Ovary (tissue), 9 donors: ENCODE data around the gene ZSWIM5. TPM values are rescaled to one million over a fixed set of nuclear protein-coding genes. Genes with fewer than 3 reads are reported as not detected.

ENCODE experiments used
- DNase-seq, 5 donors: peaks; one replicate each; pipeline ENCODE4 v3.0.0-alpha.2; 2019 to 2020
- H3K27ac ChIP-seq, 2 donors: fragments of 200-600 bp; one replicate each; pipeline versions ENCODE4 v1.5.1 to v1.8.0; 2019 to 2022
- H3K27me3 ChIP-seq: fragments of 200-600 bp; one replicate; pipeline ENCODE4 v1.8.0; 2022
- H3K36me3 ChIP-seq: fragments of 200-600 bp; sonication (generic); one replicate; pipeline ENCODE4 v1.5.1; 2019
- H3K4me1 ChIP-seq: one replicate; pipeline ENCODE4 v1.8.1; 2013; ENCODE audit warnings: mild to moderate bottlenecking, moderate library complexity; ENCODE audit not compliant: insufficient read depth
- H3K4me3 ChIP-seq: fragments of 200-600 bp; sonication (generic); one replicate; pipeline ENCODE4 v1.5.1; 2017
- H3K9me3 ChIP-seq, 2 donors: fragments of 200-600 bp in 1 of 2; sonication (generic) in 1 of 2; one replicate each; pipeline versions ENCODE4 v1.5.1 to v1.8.1; 2013 to 2019; ENCODE audit warnings: mild to moderate bottlenecking in 1 of 2, moderate library complexity in 1 of 2
- CTCF ChIP-seq, 3 donors: fragments of 450-650 bp in 2 of 3; fragments of 200-600 bp in 1 of 3; IDR thresholded peaks; one replicate each; pipeline versions ENCODE4 v1.5.1 to v1.8.0; 2016 to 2022; ENCODE audit warnings: antibody characterized with exemption in 3 of 3, mild to moderate bottlenecking in 1 of 3
- EP300 ChIP-seq: sonication (generic); formaldehyde crosslinking; IDR thresholded peaks from one replicate; pipeline ENCODE4 v1.6.1; 2017; ENCODE audit warnings: antibody characterized with exemption
- POLR2A ChIP-seq: fragments of 450-650 bp; IDR thresholded peaks from one replicate; pipeline ENCODE4 v1.6.1; 2017; ENCODE audit warnings: antibody characterized with exemption, mild to moderate bottlenecking, moderate library complexity
- WGBS, 3 donors: extraction: QIAGEN DNeasy Blood & Tissue Kit in 1 of 3; methylation state at CpG; one replicate each; pipeline versions ENCODE4 v1.1.5 to v1.1.7; 2013 to 2017; 5-methylcytosine and 5-hydroxymethylcytosine counted together
- intact Hi-C, 4 donors: fragments of 100-400 bp; cut with DNase I; formaldehyde crosslinking; loops; one replicate each; pipeline versions ENCODE4 v1.11.0 to v1.15.1; 2022 to 2023
- polyA plus RNA-seq, 2 donors: library from polyadenylated mRNA; stranded (reverse); fragments of 200-250 nt in 1 of 2; fragments of 350-450 nt in 1 of 2; fragmentation: Illumina TruSeq in 1 of 2; extraction: RNeasy Lipid Tissue Mini Kit (QIAGEN cat#74804) in 1 of 2; gene quantifications; one replicate each; pipeline ENCODE4 v1.2.3, GENCODE V29; 2013 to 2014
- total RNA-seq, 7 donors: library from RNA; depleted of rRNA in 2 of 7; stranded (reverse); fragments of >200 nt in 2 of 7; fragmentation: NEBNext Ultra II Directional in 3 of 7; extraction: Animal tissue kit (Norgen Biotek cat#: 25700) in 3 of 7; gene quantifications; one replicate each; pipeline versions ENCODE4 v1.1.0 to v1.2.4, GENCODE V29; 2016 to 2023
- donor health status: DM: no; HTN: no; CAD: no; lungs with moderate emphysema.
- donor health status: DM: no; HTN: no; CAD: no.
- donor health status: Bipolar disorder and iron deficiency.
- donor health status: DM: yes; HTN: yes; CAD: no.
- donor health status: DM: no; HTN: no; CAD: no.
- donor health status: DM: yes; HTN: yes; CAD: no.

Gene ZSWIM5
- total and polyA plus RNA-seq, 9 donors: 6.0 to 13.3 (median 10.0) TPM

- DNase-seq: no peak
- no peaks in the 10 kb centered on the region for H3K9me3 ChIP-seq
- H3K36me3 ChIP-seq: no peaks in the 10 kb centered on the region
- 97% methylated on average over 5 of the region's 5 CpGs for WGBS, 3 donors
- H3K4me3 ChIP-seq: no peak overlapping the region
- intact Hi-C loops: no loop called here
- no peaks in the 10 kb centered on the region for H3K4me1 ChIP-seq
- TF ChIP-seq EP300: no peak
- TF ChIP-seq CTCF (IDR thresholded peaks at IDR 0.05): no peak
- TF ChIP-seq POLR2A: no peak
- H3K27ac ChIP-seq: no peak overlapping the region
- no peaks in the 10 kb centered on the region for H3K27me3 ChIP-seq
These were observed 166.1 kb downstream of the ZSWIM5 start for GRCh38 chr1:45040297-45040696.

- no peak for DNase-seq
- Histone ChIP-seq H3K27ac (no peak overlapping the region), H3K36me3 (no peaks in the 10 kb centered on the region), H3K4me3 (no peak overlapping the region), H3K9me3 (no peaks in the 10 kb centered on the region), H3K27me3 (no peaks in the 10 kb centered on the region), H3K4me1 (no peaks in the 10 kb centered on the region)
- TF ChIP-seq POLR2A: no peak
- no peak for TF ChIP-seq CTCF (IDR thresholded peaks at IDR 0.05)
- TF ChIP-seq EP300: no peak
- 74 to 86% (median 78%) methylated on average over 8 of the region's 8 CpGs for WGBS, 3 donors
- intact Hi-C loops: no loop called here
These were observed 167.6 kb downstream of the ZSWIM5 start for GRCh38 chr1:45038661-45039364.

GRCh38 chr1:45038240-45038639, 168.2 kb downstream of the ZSWIM5 start:
- DNase-seq: no peak
- Histone ChIP-seq H3K4me3 (no peak overlapping the region), H3K9me3 (no peaks in the 10 kb centered on the region), H3K27me3 (no peaks in the 10 kb centered on the region), H3K27ac (no peak overlapping the region), H3K36me3 (no peaks in the 10 kb centered on the region), H3K4me1 (no peaks in the 10 kb centered on the region)
- intact Hi-C loops: no loop called here
- TF ChIP-seq CTCF (IDR thresholded peaks at IDR 0.05): no peak
- no peak for TF ChIP-seq POLR2A
- TF ChIP-seq EP300: no peak
- 86 to 95% (median 90%) methylated on average over 2 of the region's 2 CpGs for WGBS, 3 donors

GRCh38 chr1:45037456-45037855, 168.9 kb downstream of the ZSWIM5 start:
- no peak overlapping the region for H3K27ac ChIP-seq
- no peak for DNase-seq
- H3K27me3 ChIP-seq: no peaks in the 10 kb centered on the region
- TF ChIP-seq EP300 (no peak), CTCF (IDR thresholded peaks at IDR 0.05) (no peak), POLR2A (no peak)
- intact Hi-C loops: no loop called here
- no peaks in the 10 kb centered on the region for H3K36me3 ChIP-seq
- no peaks in the 10 kb centered on the region for H3K9me3 ChIP-seq
- H3K4me1 ChIP-seq: no peaks in the 10 kb centered on the region
- H3K4me3 ChIP-seq: no peak overlapping the region
